Hematopoietic multipotent progenitor cell treated with erythropoietin and hydrocortisone succinate and interleukin-3 and kit ligand, for 8 days (in vitro differentiated cells): Measurements from ENCODE around the gene NFIA.

Experiments
- DNase-seq: peaks from one replicate; pipeline ENCODE4 v3.0.0-alpha.2; 2015

NFIA gene

DNA sequence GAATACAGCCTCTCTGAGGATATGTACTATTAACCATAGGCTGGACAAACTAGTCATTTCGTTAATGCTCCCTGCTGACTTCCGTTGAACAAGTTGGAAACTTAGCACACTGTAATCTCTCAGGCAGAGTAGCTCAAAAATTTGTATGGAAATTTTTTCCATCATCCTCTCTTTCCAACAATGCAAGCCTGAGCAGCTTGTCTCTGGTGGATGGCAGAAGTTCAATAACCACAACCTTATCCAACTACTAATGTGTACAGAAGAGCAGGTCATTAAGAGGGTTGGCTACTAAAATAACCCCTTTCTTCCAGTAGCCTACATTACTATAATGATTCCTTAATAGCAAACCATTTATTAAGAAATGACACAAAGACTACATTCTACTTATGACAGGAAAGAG, 262.3 kb downstream of the NFIA start:
- no peak for DNase-seq

DNA sequence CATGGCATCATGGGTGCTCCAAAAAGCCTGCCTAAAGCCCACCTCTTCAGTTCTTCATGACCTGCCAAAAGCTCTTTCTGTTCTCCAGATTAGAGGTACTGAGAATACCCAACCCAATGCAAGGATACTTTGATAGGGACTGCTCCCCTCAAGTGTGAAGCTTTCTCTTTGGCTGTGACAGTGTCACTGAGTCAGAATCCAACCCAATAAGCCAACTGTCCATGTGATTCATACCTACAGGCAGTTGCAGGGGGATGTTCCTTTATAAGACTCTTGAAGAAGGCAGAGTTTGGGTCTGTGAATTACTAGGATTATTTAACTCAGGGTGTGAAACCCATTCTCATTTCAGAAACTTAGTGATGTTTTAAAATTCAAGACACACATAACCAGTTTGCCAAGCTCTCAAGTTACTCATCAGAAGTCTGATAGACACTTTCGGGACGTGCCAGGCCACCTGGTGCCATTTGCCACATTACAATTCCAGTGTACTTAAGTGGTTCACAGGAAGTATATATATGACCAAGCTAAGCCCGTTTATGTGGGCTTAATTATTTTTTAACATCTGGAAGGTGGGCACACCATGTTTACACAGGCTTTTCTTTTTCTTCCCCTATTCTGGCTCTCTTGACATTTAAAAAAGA, 265.8 kb downstream of the NFIA start:
- DNase-seq: no peak

DNA sequence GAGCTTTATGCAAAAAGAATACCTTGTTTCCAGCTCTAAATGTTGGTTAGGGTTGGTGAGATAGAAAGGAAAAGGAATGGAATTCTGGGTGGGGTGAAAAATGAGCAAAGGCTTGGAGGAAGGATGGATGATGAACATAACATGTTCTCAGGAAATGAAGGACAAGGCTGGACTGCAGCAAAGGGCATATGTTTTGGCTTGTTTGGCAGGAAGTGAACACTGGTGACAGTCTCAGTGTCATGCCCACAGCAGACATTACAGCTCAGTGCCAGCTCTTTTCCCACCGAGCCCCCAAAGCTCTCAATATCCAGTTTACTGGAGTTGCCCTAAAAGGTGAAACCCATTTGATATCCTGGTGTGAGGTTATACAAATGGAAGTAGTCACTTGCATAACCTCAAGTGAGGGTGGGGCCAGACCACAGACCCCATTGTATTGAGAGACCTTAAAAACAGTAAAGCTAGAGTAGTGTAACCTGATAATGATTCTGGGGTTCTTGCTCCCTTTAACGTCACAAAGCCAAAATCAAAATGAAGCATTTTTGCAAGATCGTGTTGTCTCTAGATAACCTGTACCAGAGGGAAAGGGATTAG, 270.6 kb downstream of the NFIA start:
- DNase-seq: no peak

DNA sequence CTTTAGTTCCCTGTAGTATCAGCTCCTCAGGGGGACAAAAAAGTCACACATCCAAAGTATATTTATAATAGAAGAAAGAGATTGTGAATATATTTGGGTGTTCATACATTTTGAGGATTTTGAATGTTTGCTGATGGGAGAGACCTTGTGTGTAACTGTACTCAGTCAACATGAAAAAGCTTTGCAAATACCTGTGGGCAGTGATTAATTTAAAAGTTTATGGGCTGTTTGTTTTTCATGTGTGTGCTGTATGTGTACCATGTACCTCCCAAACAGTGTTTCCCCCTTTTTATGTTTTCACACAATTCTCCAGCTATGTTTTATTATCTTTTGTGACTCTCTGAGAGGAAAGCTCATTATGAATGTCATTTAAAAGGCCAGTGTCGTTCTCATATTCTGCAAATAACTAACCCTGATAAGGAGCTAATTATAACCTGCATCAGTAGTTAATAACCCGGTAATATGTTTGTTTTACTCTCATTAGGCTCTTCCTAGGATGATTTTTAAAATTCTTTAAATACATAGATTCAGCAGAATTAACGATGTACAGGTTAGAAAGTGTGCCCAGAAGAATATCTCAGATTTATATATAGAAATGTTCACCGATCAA, 271.5 kb downstream of the NFIA start:
- DNase-seq: no peak

DNA sequence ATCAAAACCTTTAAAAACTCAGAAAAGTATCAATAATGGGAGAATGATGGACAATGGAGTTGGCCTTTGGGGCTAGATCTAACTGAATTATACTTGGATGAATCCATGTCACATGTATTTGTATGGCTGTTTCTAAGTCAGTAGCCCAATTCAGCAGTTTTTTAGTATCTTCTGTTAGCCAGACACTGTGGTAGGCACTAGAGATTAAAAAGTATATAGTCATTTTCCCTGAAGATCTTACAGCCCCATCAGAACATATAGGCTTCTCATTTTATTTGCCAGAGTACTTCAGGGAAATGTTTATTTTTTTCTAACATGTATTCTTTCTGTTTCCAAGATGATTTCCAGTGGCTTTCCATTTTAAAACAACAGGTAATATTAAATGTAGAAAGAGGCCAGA, 273.7 kb downstream of the NFIA start:
- peak; percentile 51 for DNase-seq

DNA sequence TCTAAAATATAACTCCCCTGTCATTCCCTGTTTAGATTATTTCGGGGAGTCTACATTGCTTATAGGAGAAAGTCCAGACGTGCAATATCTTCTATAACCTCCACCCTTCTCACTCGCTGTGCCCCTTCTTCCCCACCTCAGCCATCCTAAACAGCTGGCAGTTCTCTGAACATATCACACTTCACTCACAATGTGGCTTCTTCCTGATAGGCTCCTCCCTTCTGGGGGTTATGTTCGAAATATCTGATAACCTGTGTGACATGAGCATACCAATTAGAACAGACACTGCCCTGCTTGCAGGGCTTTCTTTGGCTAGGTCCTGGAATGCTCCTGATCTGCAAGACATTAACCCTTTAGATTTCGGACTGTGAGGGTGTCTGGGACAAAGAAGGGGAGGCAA, 274.6 kb downstream of the NFIA start:
- peak; percentile 91 for DNase-seq

DNA sequence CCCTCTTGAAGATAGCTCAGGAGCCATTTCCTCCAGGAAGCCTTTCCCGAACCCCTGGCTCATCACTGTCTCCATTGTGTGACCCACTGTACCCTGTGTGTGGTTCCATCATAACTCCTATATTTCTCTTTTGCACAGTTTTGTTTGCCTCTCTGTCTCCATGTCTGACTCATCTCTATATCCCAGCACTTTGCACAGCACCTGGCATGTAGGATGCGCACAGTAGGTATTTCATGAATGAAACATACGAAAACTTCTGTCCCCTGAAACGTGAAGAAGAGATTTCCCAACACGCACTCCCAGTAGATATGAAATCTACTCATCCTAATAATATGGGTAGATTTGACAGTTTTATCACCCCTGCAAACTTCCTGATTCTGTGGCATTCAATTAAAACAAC, 275.2 kb downstream of the NFIA start:
- no peak for DNase-seq

DNA sequence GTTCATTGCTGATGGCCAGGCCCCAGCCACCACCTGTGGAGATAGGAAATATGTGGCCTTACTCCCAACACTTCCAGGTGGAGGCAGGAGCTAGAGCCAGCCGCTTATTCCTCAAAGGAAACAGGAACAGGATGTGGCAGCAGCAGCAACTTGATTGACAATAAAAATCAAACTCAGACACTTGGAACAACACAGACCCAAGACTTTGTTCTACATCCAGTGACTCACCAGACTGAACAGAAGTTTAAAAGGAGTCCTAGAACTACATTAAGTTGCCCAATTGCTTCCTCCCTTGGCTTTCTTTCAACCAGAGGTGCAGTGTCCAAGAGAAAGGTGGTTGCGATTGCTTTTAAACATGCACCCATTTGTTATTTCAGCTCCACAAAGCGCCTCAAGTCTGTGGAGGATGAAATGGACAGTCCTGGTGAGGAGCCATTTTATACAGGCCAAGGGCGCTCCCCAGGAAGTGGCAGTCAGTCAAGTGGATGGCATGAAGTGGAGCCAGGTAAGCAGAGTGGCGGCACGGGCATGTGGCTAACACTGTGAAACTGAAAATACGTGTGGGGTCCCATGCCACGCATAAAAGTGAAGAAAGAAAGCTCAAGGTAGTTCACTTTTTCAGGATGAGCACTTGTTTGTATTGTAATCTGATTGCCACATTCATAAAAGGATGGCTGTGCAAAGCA, 276.6 kb downstream of the NFIA start:
- DNase-seq: no peak

DNA sequence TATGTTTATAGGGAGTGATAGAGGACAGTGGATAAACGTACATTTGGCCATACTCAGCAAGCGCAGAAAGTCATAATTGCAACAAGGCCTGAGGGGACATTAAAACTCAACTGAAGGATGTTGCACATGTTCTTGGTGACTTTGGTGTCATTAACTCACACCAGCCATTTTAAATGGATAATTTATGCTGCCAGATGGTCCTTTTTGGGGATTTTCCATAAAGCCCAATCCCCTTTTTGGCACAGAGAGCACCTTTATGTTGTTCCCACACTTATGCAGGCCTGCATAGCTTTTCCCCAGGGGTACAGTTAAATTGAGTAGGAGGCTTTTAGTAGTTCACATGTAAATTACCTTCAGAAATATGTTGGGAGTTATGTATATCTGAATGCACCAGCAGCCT, 279.6 kb downstream of the NFIA start:
- no peak for DNase-seq

DNA sequence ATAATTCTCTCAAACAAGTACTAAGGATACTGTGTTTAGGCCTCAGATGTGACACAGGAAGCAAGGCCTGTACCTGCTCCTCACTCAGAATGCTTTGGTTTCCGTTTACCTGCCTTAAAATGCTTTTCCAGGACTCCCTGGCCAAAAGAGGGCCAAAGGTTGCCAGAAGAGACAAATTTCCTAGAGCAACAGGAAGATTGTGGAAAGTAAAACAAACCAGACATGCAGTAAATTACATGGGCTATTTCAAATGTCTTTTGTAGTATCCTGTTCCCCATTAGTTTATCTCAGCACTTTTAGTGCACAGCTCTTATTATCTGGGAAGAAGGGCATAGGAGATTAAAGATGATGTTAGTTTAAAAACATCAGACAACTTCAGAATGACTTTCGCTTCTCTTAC, 280.0 kb downstream of the NFIA start:
- no peak for DNase-seq

DNA sequence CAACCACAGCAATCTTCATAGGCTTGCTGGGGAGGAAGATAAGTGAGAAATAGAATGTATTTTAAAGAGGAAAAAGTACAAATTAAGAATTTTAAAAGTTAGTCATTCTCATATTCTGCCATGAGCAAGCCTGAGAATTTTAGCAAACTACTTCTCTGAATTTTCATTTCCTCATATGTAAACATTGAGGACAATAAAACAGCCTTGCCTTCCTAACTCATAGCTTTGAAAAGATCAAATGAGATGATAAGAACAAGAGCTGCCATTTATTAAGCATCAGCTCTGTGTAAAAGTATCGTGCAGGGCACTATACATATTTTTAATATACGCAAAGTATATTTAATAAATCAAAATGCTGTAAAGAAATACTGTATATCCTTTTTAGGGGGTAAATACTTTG, 286.0 kb downstream of the NFIA start:
- no peak for DNase-seq

DNA sequence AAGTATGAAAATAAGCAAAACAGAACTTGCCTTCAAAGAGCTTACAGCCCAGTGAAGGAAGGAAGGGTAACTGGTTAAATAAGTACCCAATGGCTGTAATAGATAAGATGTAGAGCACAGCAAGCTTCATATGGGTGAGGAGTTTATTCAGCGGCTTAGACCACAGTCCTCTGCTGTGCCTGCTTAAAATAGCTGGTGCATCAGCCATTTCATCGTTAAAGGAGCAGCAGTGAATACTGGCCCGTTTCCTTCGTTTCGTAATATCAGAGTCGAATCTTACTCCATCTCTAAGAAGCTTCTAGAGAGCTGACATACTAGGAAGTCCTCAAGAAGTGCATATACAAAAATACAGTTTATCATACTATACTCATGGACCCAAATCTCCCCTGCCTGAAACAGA, 286.5 kb downstream of the NFIA start:
- DNase-seq: no peak

DNA sequence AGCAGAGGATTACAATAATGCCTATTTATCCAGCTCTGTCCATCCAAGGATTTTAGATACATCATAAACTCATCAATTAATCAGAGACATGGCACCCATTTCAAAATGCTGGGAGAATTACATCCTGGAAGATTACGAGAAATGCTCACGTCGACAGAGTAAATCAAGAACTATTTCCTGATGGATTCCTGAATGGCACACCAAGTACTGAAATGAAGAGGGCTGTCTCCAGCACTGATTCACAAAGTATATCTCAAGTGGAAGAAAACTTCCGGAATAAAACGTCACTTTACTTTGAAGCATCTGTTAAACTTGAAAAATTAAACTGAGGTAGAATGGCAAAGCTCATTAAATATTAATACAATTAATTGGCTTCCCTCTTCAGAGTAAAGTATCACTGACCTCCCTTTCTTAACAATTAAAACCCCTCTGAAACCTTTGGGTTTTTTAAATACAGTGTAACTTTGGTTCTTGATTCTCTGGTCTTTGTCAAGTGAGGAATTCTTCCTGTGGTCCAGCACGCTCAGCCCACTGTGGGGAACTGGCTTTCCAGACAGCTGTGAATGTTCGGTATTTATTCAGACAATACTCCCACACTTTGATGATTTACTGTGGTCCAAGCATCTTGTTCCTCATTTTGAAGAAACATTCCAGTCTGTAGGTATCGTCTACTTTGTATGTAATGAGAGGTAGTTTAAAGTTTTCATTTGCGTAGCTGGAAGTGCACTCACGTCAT, 288.0 kb downstream of the NFIA start:
- no peak for DNase-seq

DNA sequence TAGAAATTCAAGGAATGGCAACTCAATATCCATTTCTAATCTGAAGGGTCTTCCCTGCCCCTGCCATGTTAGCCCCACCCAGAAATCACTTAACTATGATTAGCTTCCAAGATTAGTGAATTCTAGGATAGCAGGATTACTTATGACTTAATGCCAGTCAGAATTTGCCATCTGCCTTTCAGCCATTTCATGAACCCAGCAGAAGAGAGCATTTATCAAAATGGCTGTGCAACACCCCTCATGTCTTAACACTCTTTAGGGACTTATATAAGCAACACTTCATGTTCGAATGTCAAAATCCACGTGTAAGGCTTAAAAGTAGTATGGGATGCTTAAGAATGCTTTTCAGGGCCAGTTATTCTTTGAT, 288.5 kb downstream of the NFIA start:
- DNase-seq: no peak

DNA sequence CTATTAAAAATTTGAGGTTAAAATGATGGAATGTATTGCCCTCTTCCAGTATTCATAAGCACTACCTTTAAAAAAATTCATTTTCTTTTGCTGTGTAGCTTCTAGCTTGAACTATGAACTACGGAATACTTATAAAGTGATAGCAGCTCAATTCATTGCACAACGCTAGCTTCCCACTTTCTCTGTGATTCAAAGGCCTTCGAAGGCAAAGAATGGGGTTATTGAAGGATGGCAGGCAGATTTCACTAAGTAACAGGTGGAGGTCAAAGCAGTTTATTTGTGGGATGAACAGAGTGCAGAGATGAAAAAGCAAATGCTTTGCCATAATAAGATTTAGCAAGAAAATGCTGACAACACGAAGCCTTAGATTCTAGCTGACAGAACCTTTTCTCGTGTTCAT, 290.6 kb downstream of the NFIA start:
- no peak for DNase-seq

DNA sequence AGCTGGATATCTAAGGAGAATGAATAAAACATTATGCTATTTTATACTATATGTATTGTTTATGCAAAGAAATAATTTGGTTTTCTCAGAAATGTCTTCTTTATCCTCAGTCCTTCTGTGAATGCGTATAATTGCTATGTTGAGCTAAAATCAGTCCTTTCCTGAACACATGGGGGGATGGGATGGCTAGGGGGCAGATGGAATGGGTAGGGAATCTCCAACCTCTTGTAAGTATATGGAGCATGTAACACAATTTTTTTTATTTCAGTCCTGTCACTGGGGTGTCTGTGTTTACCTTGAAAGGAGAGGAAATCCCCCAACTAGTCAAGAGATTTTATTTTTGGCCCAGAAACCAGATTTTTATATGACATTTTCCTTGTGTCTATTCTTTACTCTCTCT, 291.8 kb downstream of the NFIA start:
- DNase-seq: no peak

DNA sequence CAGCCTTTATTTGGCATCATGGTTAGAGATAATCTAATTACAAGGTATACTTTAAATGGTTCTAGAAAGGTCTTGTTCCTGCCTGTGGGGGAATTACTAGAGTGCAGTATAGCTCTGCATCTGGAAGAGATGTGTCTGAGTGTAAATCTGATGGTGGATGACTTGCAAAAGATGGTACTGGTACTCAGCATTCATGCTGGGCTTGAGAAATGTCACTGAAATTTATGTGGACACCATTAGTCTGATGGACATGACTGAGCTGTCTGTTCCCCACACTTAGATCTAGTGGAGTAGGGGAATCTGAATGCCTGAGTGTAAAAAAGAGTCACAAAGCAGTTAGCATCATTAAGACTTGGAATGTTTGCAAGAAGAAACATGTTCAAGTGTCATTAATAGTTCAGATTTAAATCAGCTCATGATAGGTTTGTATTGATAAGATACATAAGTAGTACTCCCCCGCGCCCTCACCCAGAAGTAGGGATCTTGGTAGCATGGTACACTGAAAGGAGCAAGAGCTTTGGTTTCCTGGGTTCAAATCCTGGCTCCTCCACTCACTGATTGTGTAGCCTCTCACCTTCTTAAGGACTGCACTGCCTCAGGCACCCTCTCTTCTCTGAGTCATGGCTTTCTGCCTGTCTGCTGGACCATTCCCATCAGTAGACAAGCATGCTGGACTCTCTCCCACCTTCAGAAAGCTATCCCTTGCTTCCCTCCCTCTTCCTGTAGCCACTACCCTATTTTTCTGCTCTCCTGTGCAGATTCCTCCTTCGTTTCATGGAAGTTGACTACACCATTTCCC, 292.9 kb downstream of the NFIA start:
- DNase-seq: no peak

DNA sequence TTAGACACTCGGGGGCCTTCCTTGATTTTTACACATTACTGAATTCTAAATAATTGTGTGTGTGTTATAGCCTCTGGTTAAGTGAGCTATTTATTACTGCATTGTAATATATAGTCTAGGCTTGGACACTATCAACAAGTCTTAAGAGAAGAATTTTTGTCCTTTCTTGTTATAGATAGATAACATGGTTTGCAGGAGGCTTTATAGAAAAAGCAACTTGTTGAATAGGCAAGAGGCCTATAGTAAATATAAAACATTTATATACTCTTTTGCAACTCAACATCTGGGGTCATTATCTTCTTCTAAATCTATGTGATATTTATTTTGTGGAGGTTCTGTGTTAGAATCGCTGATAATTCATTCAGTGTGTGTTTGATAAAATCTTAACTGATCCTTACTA, 293.8 kb downstream of the NFIA start:
- DNase-seq: no peak

DNA sequence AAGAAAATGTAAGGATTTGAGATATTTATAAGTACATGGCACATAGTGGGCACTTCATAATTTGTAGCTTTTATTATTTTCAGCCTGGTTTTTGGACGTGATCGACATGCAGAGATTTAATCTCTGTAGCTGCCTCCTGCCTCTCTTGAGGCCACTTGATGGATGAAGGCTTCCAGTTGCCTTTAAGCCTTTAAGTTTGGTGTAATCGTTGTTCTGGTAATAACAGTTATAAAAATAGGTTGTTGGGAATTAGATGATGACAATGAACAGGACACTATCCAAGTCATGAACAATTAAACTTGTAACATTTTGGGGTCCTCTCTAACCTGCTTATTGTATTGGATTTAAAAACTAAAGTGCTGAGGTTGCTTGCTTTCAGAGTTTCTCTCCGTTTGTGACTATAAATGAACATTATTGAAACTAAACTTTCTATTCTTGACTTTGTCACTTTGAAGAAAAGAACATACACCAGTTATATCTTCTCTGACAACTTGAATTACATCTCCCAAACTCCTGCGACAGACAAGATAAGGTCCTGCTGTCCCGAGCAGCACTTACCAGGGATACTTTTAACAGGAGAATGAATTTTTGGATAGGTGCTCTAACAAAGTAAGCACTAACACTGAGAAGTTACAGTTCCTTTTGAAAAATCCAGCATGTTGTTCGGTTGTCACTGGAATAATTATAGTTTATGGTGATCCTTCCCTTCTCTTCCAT, 295.0 kb downstream of the NFIA start:
- no peak for DNase-seq

DNA sequence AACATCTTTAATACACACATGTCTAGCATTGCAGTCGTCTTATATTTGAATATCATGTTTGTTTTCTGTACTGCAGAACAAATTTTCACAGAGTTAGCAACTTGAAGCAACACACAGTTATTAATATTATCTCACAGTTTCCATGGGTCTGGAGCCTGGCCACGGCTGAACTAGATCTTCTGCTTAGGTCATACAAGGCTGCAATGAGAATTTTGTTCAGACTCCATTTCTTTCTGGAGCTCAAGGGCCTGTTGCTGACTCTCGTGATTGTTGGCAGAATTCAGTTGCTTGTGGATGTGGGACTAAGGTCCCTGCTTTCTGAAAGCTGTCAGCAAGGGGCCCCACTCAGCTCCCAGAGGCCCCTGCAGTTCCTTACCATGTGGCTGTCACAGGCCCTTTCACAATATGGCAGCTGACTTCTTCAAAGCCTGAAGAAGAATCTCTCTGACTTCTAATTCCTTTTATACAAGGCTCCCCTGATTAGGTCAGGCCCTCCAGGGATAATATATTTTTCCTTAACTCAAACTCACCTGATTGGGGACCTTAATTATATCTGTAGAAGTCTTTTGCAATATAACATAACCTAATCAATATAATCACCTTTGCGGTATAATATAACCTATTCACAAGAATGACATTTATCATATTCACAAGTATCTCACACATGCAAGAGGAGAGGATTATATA, 296.3 kb downstream of the NFIA start:
- no peak for DNase-seq

DNA sequence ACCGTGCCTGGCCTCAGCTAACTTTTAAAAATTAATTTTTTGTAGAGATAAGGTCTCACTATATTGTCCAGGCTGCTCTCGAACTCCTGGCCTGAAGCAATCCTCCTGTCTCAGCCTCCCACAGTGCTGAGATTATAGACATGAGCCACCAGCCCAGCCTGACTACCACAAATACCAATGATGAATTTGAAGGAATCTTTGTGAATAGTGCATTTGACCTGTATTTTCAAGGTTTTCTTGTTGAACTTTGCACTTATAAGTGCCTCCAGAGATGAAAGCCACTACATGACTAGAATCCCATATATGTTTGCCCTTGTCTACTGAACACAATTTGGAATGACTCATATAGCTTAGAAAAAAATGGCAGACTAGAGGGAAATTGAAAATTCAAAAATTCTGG, 297.3 kb downstream of the NFIA start:
- no peak for DNase-seq

DNA sequence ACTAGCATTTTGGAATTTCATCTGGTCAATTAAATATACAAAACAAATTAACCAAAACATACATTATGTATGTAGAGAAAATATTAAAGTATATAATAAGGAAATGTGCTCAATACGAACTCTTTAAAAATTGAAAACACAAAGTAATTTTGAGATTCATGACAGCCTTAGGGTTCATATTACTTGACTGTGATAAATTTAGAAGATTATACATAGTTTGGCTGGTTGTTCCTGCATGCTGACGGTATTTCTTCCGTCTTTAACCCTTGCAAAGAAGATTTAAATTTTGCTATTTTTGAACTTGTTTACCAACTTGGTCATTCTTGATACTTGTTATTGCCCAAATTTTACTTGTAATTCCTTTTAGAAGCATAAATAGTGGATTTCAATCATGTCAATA, 298.2 kb downstream of the NFIA start:
- no peak for DNase-seq
